GM10266 (cell line): ENCODE results near the gene TBC1D8.

Experiments
- DNase-seq: peaks from one replicate; pipeline ENCODE4 v3.0.0; 2012; ENCODE audit errors: extremely low spot score
- TF ChIP-seq, protein P1 (sequence below): IDR thresholded peaks from 2 replicates; pipeline ENCODE4 v1.5.1; 2012; ENCODE audit warnings: mild to moderate bottlenecking, low read depth; ENCODE audit not compliant: control insufficient read depth, insufficient read depth; ENCODE audit errors: missing control alignments

Gene TBC1D8

DNA sequence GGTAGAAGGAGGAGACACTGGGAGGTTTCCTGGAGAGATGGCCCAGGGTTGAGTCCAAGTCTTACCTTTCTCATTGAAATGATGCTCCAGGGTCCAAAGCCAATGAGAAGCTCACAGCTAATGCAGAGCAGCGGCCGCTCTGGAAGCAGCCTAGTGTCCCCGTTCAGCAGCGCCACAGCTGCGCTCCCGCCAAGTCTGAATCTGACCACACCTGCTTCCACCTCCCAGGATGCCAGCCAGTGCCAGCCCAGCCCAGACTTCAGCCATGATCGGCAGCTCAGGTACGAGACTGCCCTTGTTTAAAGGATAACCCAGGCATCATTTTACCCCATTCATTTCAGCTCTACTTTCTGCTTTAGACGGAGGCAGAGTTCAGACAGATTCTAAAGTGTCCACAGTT is 161.0 kb downstream of the TBC1D8 start:
- no peak for DNase-seq
- TF ChIP-seq, protein P1, sequence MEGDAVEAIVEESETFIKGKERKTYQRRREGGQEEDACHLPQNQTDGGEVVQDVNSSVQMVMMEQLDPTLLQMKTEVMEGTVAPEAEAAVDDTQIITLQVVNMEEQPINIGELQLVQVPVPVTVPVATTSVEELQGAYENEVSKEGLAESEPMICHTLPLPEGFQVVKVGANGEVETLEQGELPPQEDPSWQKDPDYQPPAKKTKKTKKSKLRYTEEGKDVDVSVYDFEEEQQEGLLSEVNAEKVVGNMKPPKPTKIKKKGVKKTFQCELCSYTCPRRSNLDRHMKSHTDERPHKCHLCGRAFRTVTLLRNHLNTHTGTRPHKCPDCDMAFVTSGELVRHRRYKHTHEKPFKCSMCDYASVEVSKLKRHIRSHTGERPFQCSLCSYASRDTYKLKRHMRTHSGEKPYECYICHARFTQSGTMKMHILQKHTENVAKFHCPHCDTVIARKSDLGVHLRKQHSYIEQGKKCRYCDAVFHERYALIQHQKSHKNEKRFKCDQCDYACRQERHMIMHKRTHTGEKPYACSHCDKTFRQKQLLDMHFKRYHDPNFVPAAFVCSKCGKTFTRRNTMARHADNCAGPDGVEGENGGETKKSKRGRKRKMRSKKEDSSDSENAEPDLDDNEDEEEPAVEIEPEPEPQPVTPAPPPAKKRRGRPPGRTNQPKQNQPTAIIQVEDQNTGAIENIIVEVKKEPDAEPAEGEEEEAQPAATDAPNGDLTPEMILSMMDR = no peak

GRCh38 chr2:100989666-100990065 is 161.5 kb downstream of the TBC1D8 start:
- TF ChIP-seq, protein P1 = no peak
- DNase-seq = no peak

- TF ChIP-seq, protein P1 = no peak
- no peak for DNase-seq
Measured at GRCh38 chr2:100988630-100989417, 162.4 kb downstream of the TBC1D8 start.

DNA sequence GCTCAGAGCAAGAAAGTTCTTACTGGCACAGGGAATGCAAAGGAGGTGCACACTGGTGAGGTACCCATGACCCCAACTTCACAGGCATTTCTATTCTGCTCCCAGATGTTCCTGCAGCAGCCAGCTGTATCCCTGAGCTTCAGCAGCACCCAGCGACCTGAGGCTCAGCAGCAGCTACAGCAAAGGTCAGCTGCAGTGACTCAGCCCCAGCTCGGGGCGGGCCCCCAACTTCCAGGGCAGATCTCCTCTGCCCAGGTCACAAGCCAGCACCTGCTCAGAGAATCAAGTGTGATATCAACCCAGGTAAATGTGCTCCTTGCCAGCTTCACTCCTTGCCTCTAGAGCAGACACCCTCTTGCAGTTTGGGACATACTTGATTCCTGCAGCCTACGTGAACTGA is 163.2 kb downstream of the TBC1D8 start:
- DNase-seq = no peak
- TF ChIP-seq, protein P1 = no peak

- no peak for DNase-seq
Measured at GRCh38 chr2:100987536-100987935, 163.6 kb downstream of the TBC1D8 start.

DNA sequence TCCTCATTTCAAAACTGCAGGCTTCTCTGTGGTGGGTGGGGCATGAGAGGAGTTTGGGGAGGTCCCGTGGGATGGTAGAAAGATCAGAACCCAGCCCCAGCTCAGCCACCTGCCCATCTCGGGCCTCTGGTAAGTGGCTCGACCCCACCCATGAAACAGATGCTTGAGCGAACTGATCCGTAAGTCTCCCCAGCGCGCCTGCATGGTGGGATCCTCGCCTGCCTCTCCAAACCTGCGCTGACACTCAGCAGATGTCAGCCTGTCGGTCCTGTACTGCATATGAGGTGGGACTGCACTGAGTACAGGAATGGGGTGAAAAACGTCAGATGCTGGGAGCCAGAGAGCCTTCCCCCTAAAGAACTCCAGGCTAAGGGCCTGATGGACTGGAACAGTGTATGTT is 165.0 kb downstream of the TBC1D8 start:
- TF ChIP-seq, protein P1 = no peak
- DNase-seq = no peak

More at GRCh38 chr2:100987536-100987935, 163.6 kb downstream of the TBC1D8 start:
- TF ChIP-seq, protein P1 = no peak

GRCh38 chr2:100984892-100985307 is 166.3 kb downstream of the TBC1D8 start:
- TF ChIP-seq, protein P1 = peak; percentile 93
- DNase-seq = peak; percentile 79
